Natural killer cell (primary cell): ENCODE results near the gene GLRX. TPM values are rescaled to one million over a fixed set of nuclear protein-coding genes. Genes with fewer than 3 reads are reported as not detected.

Experiments used
- ATAC-seq, 3 donors: fragments of 150-1000 bp in 2 of 3; fragments of 200-7000 bp in 1 of 3; cut with Tn5 transposase; 1 replicate in 1 of 3; 2 replicates in 2 of 3; pipeline ENCODE4 v1.10.0; 2021; ENCODE audit warnings: mild to moderate bottlenecking in 2 of 3, moderate library complexity in 2 of 3
- DNase-seq, 2 donors: peaks; one replicate each; pipeline versions ENCODE4 v3.0.0 to v3.0.0-alpha.2; 2013 to 2021; ENCODE audit warnings: mixed read lengths in 1 of 2
- H3K27ac ChIP-seq: one replicate; pipeline ENCODE4 v1.5.1; 2013; ENCODE audit warnings: mild to moderate bottlenecking, low read length
- H3K27me3 ChIP-seq: one replicate; pipeline ENCODE4 v1.6.1; 2013; ENCODE audit warnings: low read length; ENCODE audit not compliant: control insufficient read depth, insufficient read depth
- H3K36me3 ChIP-seq: one replicate; pipeline ENCODE4 v1.6.1; 2013; ENCODE audit warnings: low read length; ENCODE audit not compliant: control insufficient read depth, insufficient read depth
- H3K4me1 ChIP-seq: one replicate; pipeline ENCODE4 v1.6.1; 2013; ENCODE audit warnings: low read length; ENCODE audit not compliant: control insufficient read depth, insufficient read depth
- H3K4me3 ChIP-seq: one replicate; pipeline ENCODE4 v1.5.1; 2013; ENCODE audit warnings: low read length
- H3K9me3 ChIP-seq: one replicate; pipeline ENCODE4 v1.6.1; 2013; ENCODE audit warnings: low read length; ENCODE audit not compliant: control insufficient read depth, insufficient read depth
- H3K27ac Mint-ChIP-seq, 2 donors: one replicate each; pipeline ENCODE4 v1.8.0; 2022; ENCODE audit warnings: mild to moderate bottlenecking in 2 of 2, mixed read lengths in 2 of 2, moderate library complexity in 1 of 2
- H3K27me3 Mint-ChIP-seq, 2 donors: one replicate each; pipeline ENCODE4 v1.8.0; 2022; ENCODE audit warnings: low read depth in 2 of 2, mixed read lengths in 2 of 2
- H3K36me3 Mint-ChIP-seq: one replicate; pipeline ENCODE4 v1.8.0; 2022; ENCODE audit warnings: mixed read lengths
- H3K4me1 Mint-ChIP-seq, 2 donors: one replicate each; pipeline ENCODE4 v1.8.0; 2022; ENCODE audit warnings: mixed read lengths in 2 of 2
- H3K4me3 Mint-ChIP-seq: one replicate; pipeline ENCODE4 v1.8.0; 2022; ENCODE audit warnings: mild to moderate bottlenecking, moderate library complexity, mixed read lengths
- H3K9me3 Mint-ChIP-seq, 2 donors: one replicate each; pipeline ENCODE4 v1.8.0; 2022; ENCODE audit warnings: mixed read lengths in 2 of 2
- WGBS: methylation state at CpG from one replicate; pipeline ENCODE4 v1.1.7; 2013; ENCODE audit warnings: missing lambda C conversion rate; ENCODE audit not compliant: insufficient coverage; 5-methylcytosine and 5-hydroxymethylcytosine counted together
- intact Hi-C: fragments of 100-400 bp; cut with micrococcal nuclease; formaldehyde crosslinking; loops from one replicate; pipeline ENCODE4 v1.14.2; 2022
- total RNA-seq, 4 donors: library from RNA; stranded (reverse); fragments of 120-200 nt in 1 of 4; gene quantifications; one replicate each; pipeline versions ENCODE4 v1.2.3 to v1.2.4, GENCODE V29; 2013 to 2022
- TF ChIP-seq, protein P1 (sequence below): fragments of 200-600 bp; IDR thresholded peaks from one replicate; pipeline ENCODE4 v1.8.0; 2022; ENCODE audit warnings: antibody characterized with exemption

GLRX gene
- total RNA-seq, 3 donors from 2014 or later (not counting 1 experiment from before 2014, with no cell fraction given) = 59.2 to 102 (median 62.5) TPM

DNA sequence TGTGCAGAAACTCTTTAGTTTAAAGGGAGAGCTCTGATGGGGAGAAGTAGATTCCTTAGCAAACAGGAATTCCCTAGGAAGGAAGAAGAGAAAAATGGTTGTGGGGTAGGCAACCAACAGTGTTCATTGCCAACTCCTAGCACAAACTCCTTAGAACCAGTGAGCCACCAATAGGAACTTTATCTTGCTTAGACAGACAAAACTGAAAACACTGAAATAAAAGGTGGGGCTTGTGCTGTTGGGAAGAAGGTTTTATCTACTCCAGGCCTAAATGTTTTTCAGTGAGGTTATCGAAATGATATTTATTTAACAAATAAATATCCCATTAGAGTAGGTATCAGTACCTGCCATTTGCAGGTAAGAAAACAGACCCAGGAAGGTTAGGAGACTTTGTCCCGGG lies 7.7 kb upstream of the GLRX start:
- DNase-seq (no peak), ATAC-seq (no peak)
- H3K27ac Mint-ChIP-seq = no peak overlapping the region
- Histone ChIP-seq H3K4me1 (peaks cover 8% of the 10 kb centered on the region), H3K27ac (no peak overlapping the region), H3K36me3 (no peaks in the 10 kb centered on the region), H3K27me3 (no peaks in the 10 kb centered on the region), H3K4me3 (no peak overlapping the region), H3K9me3 (no peaks in the 10 kb centered on the region)
- no peak overlapping the region for H3K4me3 Mint-ChIP-seq
- H3K27me3 Mint-ChIP-seq = no peaks in the 10 kb centered on the region
- TF ChIP-seq, protein P1, sequence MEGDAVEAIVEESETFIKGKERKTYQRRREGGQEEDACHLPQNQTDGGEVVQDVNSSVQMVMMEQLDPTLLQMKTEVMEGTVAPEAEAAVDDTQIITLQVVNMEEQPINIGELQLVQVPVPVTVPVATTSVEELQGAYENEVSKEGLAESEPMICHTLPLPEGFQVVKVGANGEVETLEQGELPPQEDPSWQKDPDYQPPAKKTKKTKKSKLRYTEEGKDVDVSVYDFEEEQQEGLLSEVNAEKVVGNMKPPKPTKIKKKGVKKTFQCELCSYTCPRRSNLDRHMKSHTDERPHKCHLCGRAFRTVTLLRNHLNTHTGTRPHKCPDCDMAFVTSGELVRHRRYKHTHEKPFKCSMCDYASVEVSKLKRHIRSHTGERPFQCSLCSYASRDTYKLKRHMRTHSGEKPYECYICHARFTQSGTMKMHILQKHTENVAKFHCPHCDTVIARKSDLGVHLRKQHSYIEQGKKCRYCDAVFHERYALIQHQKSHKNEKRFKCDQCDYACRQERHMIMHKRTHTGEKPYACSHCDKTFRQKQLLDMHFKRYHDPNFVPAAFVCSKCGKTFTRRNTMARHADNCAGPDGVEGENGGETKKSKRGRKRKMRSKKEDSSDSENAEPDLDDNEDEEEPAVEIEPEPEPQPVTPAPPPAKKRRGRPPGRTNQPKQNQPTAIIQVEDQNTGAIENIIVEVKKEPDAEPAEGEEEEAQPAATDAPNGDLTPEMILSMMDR = no peak
- intact Hi-C loops = no loop called here
- no peaks in the 10 kb centered on the region for H3K9me3 Mint-ChIP-seq
- H3K36me3 Mint-ChIP-seq = no peaks in the 10 kb centered on the region
- WGBS = 100% methylated on average over 1 of the region's 2 CpGs
- H3K4me1 Mint-ChIP-seq = peaks cover 40 to 41% of the 10 kb centered on the region in 2 donors

DNA sequence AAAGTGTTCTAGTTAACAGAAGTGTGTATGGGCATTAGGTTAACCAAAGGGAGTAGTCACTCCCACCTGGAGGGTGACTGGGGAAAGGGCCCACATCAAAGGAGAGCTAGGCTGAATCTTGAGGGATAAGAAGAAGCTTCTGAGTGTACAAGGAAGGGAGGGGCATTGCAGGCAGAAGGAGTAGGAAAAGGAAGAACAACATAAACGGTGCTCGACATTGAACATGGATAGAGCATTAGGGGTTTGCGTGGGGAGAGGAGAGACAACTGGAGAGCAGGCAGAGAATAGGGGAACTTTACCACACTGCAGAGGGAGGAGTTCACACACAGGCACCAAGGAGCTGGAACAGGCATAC lies 5.3 kb upstream of the GLRX start:
- WGBS = 82% methylated on average over 3 of the region's 3 CpGs
- Histone ChIP-seq H3K36me3 (no peaks in the 10 kb centered on the region), H3K4me3 (no peak overlapping the region), H3K27ac (no peak overlapping the region), H3K4me1 (peaks cover 28% of the 10 kb centered on the region), H3K27me3 (no peaks in the 10 kb centered on the region), H3K9me3 (no peaks in the 10 kb centered on the region)
- intact Hi-C loops = no loop called here
- Mint-ChIP-seq H3K36me3 (no peaks in the 10 kb centered on the region), H3K4me1 (peaks cover 41 to 44% of the 10 kb centered on the region in 2 donors), H3K27ac (peak overlapping the region; percentile 4 to 6), H3K27me3 (no peaks in the 10 kb centered on the region), H3K9me3 (no peaks in the 10 kb centered on the region), H3K4me3 (no peak overlapping the region)
- TF ChIP-seq, protein P1 = no peak
- ATAC-seq (no peak), DNase-seq (no peak)

- intact Hi-C loops = no loop called here
Measured at GRCh38 chr5:95826949-95827891, 4.7 kb upstream of the GLRX start.

More at GRCh38 chr5:95826949-95827891, 4.7 kb upstream of the GLRX start:
- H3K4me3 Mint-ChIP-seq = no peak overlapping the region
- WGBS = 96% methylated on average over 10 of the region's 10 CpGs
- Histone ChIP-seq H3K27me3 (no peaks in the 10 kb centered on the region), H3K9me3 (no peaks in the 10 kb centered on the region), H3K27ac (no peak overlapping the region), H3K4me1 (peaks cover 28% of the 10 kb centered on the region), H3K4me3 (no peak overlapping the region), H3K36me3 (no peaks in the 10 kb centered on the region)
- peak overlapping the region; percentile 4 to 6 for H3K27ac Mint-ChIP-seq
- DNase-seq (no peak), ATAC-seq (no peak)
- no peaks in the 10 kb centered on the region for H3K36me3 Mint-ChIP-seq
- no peaks in the 10 kb centered on the region for H3K27me3 Mint-ChIP-seq
- no peaks in the 10 kb centered on the region for H3K9me3 Mint-ChIP-seq
- TF ChIP-seq, protein P1 = no peak
- peaks cover 41 to 42% of the 10 kb centered on the region in 2 donors for H3K4me1 Mint-ChIP-seq
